ENCODE data around the gene OLFML3.

Gene OLFML3

GRCh38 chr1:113965703-113966412, 13.4 kb upstream of the OLFML3 start:
- Histone ChIP-seq H3K27ac (ENCODE audit: low read depth, low read length) (no peak overlapping the region), H3F3A (ENCODE audit: insufficient read depth) (no peaks in the 10 kb centered on the region), H3K79me2 (ENCODE audit: insufficient read depth, low read length) (no peaks in the 10 kb centered on the region), H3K9ac (ENCODE audit: low read length) (no peak overlapping the region), H3K36me3 (ENCODE audit: low read length) (peaks cover 36% of the 10 kb centered on the region), H3K4me2 (ENCODE audit: low read depth, low read length, poor library complexity, severe bottlenecking) (no peak overlapping the region), H3K27me3 (ENCODE audit: low read length) (no peaks in the 10 kb centered on the region), H3K9me2 (replicated peaks; ENCODE audit: insufficient read depth, low read length) (no peaks in the 10 kb centered on the region), H2AFZ (ENCODE audit: low read depth, low read length, severe bottlenecking) (no peak overlapping the region), H3K9me3 (ENCODE audit: insufficient read depth, low read length) (no peaks in the 10 kb centered on the region), H4K20me1 (ENCODE audit: low read depth, low read length) (no peaks in the 10 kb centered on the region), H3K4me3 (ENCODE audit: insufficient read depth, low read length, poor library complexity, severe bottlenecking) (no peak overlapping the region)
- TF ChIP-seq CTCF (IDR thresholded peaks at IDR 0.05; ENCODE audit: insufficient read depth, low read length, poor library complexity, severe bottlenecking) (no peak), EZH2phosphoT487 (conservative IDR thresholded peaks at IDR 0.05; ENCODE audit: low read length) (no peak)

- H3K9me2 ChIP-seq (replicated peaks; ENCODE audit: insufficient read depth, low read length) = no peaks in the 10 kb centered on the region
- no peak overlapping the region for H3K4me2 ChIP-seq (ENCODE audit: low read depth, low read length, poor library complexity, severe bottlenecking)
- no peak overlapping the region for H3K27ac ChIP-seq (ENCODE audit: low read depth, low read length)
- no peaks in the 10 kb centered on the region for H3K79me2 ChIP-seq (ENCODE audit: insufficient read depth, low read length)
- H4K20me1 ChIP-seq (ENCODE audit: low read depth, low read length) = no peaks in the 10 kb centered on the region
- H3F3A ChIP-seq (ENCODE audit: insufficient read depth) = peaks cover 7% of the 10 kb centered on the region; the same call in 1 of the 2 replicates
- no peaks in the 10 kb centered on the region for H3K27me3 ChIP-seq (ENCODE audit: low read length)
- TF ChIP-seq EZH2phosphoT487 (conservative IDR thresholded peaks at IDR 0.05; ENCODE audit: low read length) (no peak), CTCF (IDR thresholded peaks at IDR 0.05; ENCODE audit: insufficient read depth, low read length, poor library complexity, severe bottlenecking) (no peak)
- no peak overlapping the region for H3K9ac ChIP-seq (ENCODE audit: low read length)
- H3K4me3 ChIP-seq (ENCODE audit: insufficient read depth, low read length, poor library complexity, severe bottlenecking) = no peak overlapping the region
- peaks cover 20% of the 10 kb centered on the region for H3K36me3 ChIP-seq (ENCODE audit: low read length)
- no peak overlapping the region for H2AFZ ChIP-seq (ENCODE audit: low read depth, low read length, severe bottlenecking)
- H3K9me3 ChIP-seq (ENCODE audit: insufficient read depth, low read length) = no peaks in the 10 kb centered on the region
These were observed 6.3 kb upstream of the OLFML3 start for GRCh38 chr1:113972954-113973353.

- Histone ChIP-seq H3K9me3 (ENCODE audit: insufficient read depth, low read length) (no peaks in the 10 kb centered on the region), H3K9me2 (replicated peaks; ENCODE audit: insufficient read depth, low read length) (no peaks in the 10 kb centered on the region), H3K9ac (ENCODE audit: low read length) (no peak overlapping the region), H3K27me3 (ENCODE audit: low read length) (no peaks in the 10 kb centered on the region), H4K20me1 (ENCODE audit: low read depth, low read length) (no peaks in the 10 kb centered on the region), H3K36me3 (ENCODE audit: low read length) (peaks cover 10% of the 10 kb centered on the region), H3K4me3 (ENCODE audit: insufficient read depth, low read length, poor library complexity, severe bottlenecking) (no peak overlapping the region), H3K4me2 (ENCODE audit: low read depth, low read length, poor library complexity, severe bottlenecking) (no peak overlapping the region), H3F3A (ENCODE audit: insufficient read depth) (peaks cover 7% of the 10 kb centered on the region; the same call in 1 of the 2 replicates), H2AFZ (ENCODE audit: low read depth, low read length, severe bottlenecking) (no peak overlapping the region), H3K27ac (ENCODE audit: low read depth, low read length) (no peak overlapping the region), H3K79me2 (ENCODE audit: insufficient read depth, low read length) (no peaks in the 10 kb centered on the region)
- TF ChIP-seq CTCF (IDR thresholded peaks at IDR 0.05; ENCODE audit: insufficient read depth, low read length, poor library complexity, severe bottlenecking) (no peak), EZH2phosphoT487 (conservative IDR thresholded peaks at IDR 0.05; ENCODE audit: low read length) (no peak)
These were observed 3.9 kb upstream of the OLFML3 start for GRCh38 chr1:113975211-113975895.
